B cell (primary cell): ENCODE results near the gene TTC32. TPM values are rescaled to one million over a fixed set of nuclear protein-coding genes. Genes with fewer than 3 reads are reported as not detected.

Experiments
- ATAC-seq: fragments of 200-7000 bp; cut with Tn5 transposase; one replicate; pipeline ENCODE4 v1.10.0; 2021; ENCODE audit warnings: low read depth, mild to moderate bottlenecking, moderate number of reproducible peaks, moderate library complexity
- CTCF ChIA-PET: fragments of 350-600 bp; sonication (Branson Sonifier 250); formaldehyde crosslinking; loops from one replicate; lab custom pipeline; 2021; ENCODE audit warnings: antibody characterized with exemption, inconsistent platforms; lab: Charles Lee
- POLR2A ChIA-PET: fragments of 350-600 bp; sonication (Branson Sonifier 250); formaldehyde crosslinking; loops from one replicate; lab custom pipeline; 2021; ENCODE audit warnings: antibody characterized with exemption; lab: Charles Lee
- DNase-seq: peaks from one replicate; pipeline ENCODE4 v3.0.0; 2013
- H2AFZ ChIP-seq: 2 replicates; pipeline ENCODE4 v1.6.1; 2012; ENCODE audit warnings: mild to moderate bottlenecking, low read depth, low read length; ENCODE audit not compliant: insufficient read depth, poor library complexity, severe bottlenecking
- H3K27ac ChIP-seq, 2 donors: 1 replicate in 1 of 2; 2 replicates in 1 of 2; pipeline ENCODE4 v1.5.1; 2012 to 2013; ENCODE audit warnings: low read length in 2 of 2, mild to moderate bottlenecking in 2 of 2, moderate library complexity in 1 of 2
- H3K27me3 ChIP-seq, 4 experiments: fragments of 200-600 bp in 1 of 4; sonication (generic) in 1 of 4; replicated peaks in 1 of 4; 1 replicate in 2 of 4; 2 replicates in 2 of 4; pipeline versions ENCODE4 v1.6.1 to v1.7.0; 2013 to 2016; ENCODE audit warnings: low read length in 3 of 4, mild to moderate bottlenecking in 2 of 4, mixed read lengths in 1 of 4, moderate library complexity in 1 of 4; ENCODE audit not compliant: insufficient read depth in 4 of 4, control insufficient read depth in 3 of 4; ENCODE audit errors: control extremely low read depth in 1 of 4
- H3K36me3 ChIP-seq, 2 experiments: replicated peaks in 1 of 2; 1 replicate in 1 of 2; 2 replicates in 1 of 2; pipeline versions ENCODE4 v1.6.1 to v1.7.1; 2013; ENCODE audit warnings: low read length in 1 of 2; ENCODE audit not compliant: insufficient read depth in 2 of 2, control insufficient read depth in 1 of 2; ENCODE audit errors: control extremely low read depth in 1 of 2, extremely low read depth in 1 of 2
- H3K4me1 ChIP-seq, 2 donors: fragments of 200-600 bp in 1 of 2; sonication (generic) in 1 of 2; 1 replicate in 1 of 2; 2 replicates in 1 of 2; pipeline versions ENCODE4 v1.5.1 to v1.6.1; 2013 to 2017; ENCODE audit warnings: low read length in 2 of 2; ENCODE audit not compliant: control insufficient read depth in 2 of 2, insufficient read depth in 2 of 2
- H3K4me2 ChIP-seq: replicated peaks from 2 replicates; pipeline ENCODE3; 2012; ENCODE audit warnings: mild to moderate bottlenecking, low read depth, low read length; ENCODE audit not compliant: poor library complexity, severe bottlenecking
- H3K4me3 ChIP-seq, 5 experiments: fragments of 200-600 bp in 1 of 5; sonication (generic) in 1 of 5; 1 replicate in 3 of 5; 2 replicates in 2 of 5; pipeline versions ENCODE4 v1.5.1 to v1.7.0; 2011 to 2016; ENCODE audit warnings: low read length in 4 of 5, mild to moderate bottlenecking in 4 of 5, low read depth in 2 of 5, control low read depth in 1 of 5, moderate library complexity in 1 of 5; ENCODE audit not compliant: insufficient read depth in 1 of 5; ENCODE audit errors: control extremely low read depth in 1 of 5, extremely low read depth in 1 of 5
- H3K79me2 ChIP-seq: fragments of 200-600 bp; sonication (generic); one replicate; pipeline ENCODE4 v1.6.0; 2016; ENCODE audit warnings: low read length; ENCODE audit not compliant: control insufficient read depth, insufficient read depth
- H3K9ac ChIP-seq: fragments of 200-600 bp; sonication (generic); 2 replicates; pipeline ENCODE4 v1.6.1; 2017; ENCODE audit warnings: mild to moderate bottlenecking, low read length, moderate library complexity
- H3K9me3 ChIP-seq, 3 donors: one replicate each; pipeline versions ENCODE4 v1.6.1 to v1.7.1; 2013; ENCODE audit warnings: low read length in 2 of 3; ENCODE audit not compliant: control insufficient read depth in 2 of 3, insufficient read depth in 1 of 3; ENCODE audit errors: control extremely low read depth in 1 of 3
- H4K20me1 ChIP-seq: 2 replicates; pipeline ENCODE4 v1.6.0; 2012; ENCODE audit warnings: mild to moderate bottlenecking, low read length; ENCODE audit not compliant: insufficient read depth, control insufficient read depth, poor library complexity, severe bottlenecking
- H3K27ac Mint-ChIP-seq: one replicate; pipeline ENCODE4 v1.8.0; 2021; ENCODE audit warnings: mixed read lengths
- H3K27me3 Mint-ChIP-seq: one replicate; pipeline ENCODE4 v1.8.0; 2021; ENCODE audit warnings: mixed read lengths
- H3K4me1 Mint-ChIP-seq: one replicate; pipeline ENCODE4 v1.8.0; 2021; ENCODE audit warnings: mixed read lengths
- H3K4me3 Mint-ChIP-seq: one replicate; pipeline ENCODE4 v1.8.0; 2021; ENCODE audit warnings: mixed read lengths
- H3K9me3 Mint-ChIP-seq: one replicate; pipeline ENCODE4 v1.8.0; 2022; ENCODE audit warnings: mixed read lengths; ENCODE audit not compliant: insufficient read depth
- EZH2 ChIP-seq: IDR thresholded peaks from 2 replicates; pipeline ENCODE4 v1.6.1; 2012; ENCODE audit warnings: borderline replicate concordance, low read depth, mild to moderate bottlenecking, moderate library complexity, low read length; ENCODE audit not compliant: insufficient read depth, poor library complexity, severe bottlenecking
- WGBS: methylation state at CpG from one replicate; pipeline ENCODE4 v1.1.5; 2013; ENCODE audit warnings: missing lambda C conversion rate; ENCODE audit not compliant: insufficient coverage; 5-methylcytosine and 5-hydroxymethylcytosine counted together
- intact Hi-C: fragments of 100-400 bp; cut with micrococcal nuclease; formaldehyde crosslinking; loops from one replicate; pipeline ENCODE4 v1.10.0; 2022
- polyA plus RNA-seq: library from polyadenylated mRNA; depleted of rRNA; stranded (reverse); fragments of >200 nt; gene quantifications from 2 replicates; pipeline ENCODE4 v1.2.3, GENCODE V29; 2012
- total RNA-seq, 2 donors: library from RNA; stranded (reverse); fragments of 120-200 nt in 1 of 2; gene quantifications; 1 replicate in 1 of 2; 2 replicates in 1 of 2; pipeline versions ENCODE4 v1.2.3 to v1.2.4, GENCODE V29; 2013 to 2022
- TF ChIP-seq, protein P1 (sequence below): fragments of 200-600 bp; IDR thresholded peaks from one replicate; pipeline ENCODE4 v1.8.0; 2022; ENCODE audit warnings: antibody characterized with exemption, mild to moderate bottlenecking

The TTC32 gene
- total and polyA plus RNA-seq, 2 donors (not counting 1 experiment from before 2014, with no cell fraction given) = 27.7 to 38.1 TPM

DNA sequence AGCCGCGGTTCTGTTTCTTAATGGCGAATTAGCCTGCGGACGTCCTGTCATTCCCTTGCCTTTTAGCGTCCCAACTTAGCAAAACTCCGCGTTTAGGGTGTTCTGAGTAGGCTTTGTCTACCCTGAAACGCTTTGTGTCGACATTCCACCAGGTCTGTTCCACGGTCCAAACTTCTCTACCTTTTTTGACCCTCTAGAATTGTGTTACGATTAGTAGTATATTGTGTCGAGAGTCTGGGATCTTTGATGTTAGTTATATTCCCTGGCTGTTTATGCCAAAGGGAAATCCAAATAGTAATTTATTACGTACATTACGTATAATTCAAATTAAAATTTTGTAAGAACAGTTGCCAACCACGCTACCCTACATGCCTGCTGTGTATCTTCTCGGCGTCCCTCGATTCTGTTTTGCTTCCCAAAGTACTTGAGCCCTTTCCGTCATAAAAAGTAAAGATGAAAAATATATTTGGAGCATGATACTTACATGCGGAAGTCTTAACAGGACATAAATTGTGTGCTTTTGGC, 495 bp upstream of the TTC32 start:
- intact Hi-C loops = loop anchor here (2.0 to 5.0 kb wide), 3 partner anchors 449 to 920 kb away; partner anchors contain the start of genes LDAH, PUM2 and RHOB
- CTCF ChIA-PET = no interaction called here

DNA sequence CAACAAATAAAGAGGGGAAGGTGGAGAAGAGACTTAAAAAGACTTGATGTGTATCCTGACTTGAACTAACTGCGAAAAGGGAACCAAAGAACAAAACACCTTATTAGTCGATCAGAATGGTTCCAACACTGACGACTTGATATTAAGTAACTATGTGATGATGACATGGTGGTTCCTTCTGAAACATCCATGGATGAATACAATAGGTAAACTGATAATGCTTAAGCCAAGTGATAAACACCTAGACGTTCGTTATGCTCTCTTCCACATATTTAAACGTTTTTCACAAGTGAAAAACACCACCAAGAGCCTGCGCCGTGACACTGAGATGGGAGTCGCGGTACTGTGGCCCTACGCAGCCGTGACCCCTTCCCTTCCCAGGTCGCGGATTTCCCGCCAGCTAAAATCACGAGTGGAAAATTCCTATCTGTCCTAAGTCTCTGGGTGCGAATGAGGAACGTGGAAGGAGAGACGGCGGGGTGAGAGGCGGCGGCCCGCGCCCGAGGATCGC, 797 bp downstream of the TTC32 start:
- H3K79me2 ChIP-seq = peaks cover 44% of the 10 kb centered on the region
- no peak for TF ChIP-seq EZH2
- TF ChIP-seq, protein P1, sequence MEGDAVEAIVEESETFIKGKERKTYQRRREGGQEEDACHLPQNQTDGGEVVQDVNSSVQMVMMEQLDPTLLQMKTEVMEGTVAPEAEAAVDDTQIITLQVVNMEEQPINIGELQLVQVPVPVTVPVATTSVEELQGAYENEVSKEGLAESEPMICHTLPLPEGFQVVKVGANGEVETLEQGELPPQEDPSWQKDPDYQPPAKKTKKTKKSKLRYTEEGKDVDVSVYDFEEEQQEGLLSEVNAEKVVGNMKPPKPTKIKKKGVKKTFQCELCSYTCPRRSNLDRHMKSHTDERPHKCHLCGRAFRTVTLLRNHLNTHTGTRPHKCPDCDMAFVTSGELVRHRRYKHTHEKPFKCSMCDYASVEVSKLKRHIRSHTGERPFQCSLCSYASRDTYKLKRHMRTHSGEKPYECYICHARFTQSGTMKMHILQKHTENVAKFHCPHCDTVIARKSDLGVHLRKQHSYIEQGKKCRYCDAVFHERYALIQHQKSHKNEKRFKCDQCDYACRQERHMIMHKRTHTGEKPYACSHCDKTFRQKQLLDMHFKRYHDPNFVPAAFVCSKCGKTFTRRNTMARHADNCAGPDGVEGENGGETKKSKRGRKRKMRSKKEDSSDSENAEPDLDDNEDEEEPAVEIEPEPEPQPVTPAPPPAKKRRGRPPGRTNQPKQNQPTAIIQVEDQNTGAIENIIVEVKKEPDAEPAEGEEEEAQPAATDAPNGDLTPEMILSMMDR = no peak

More for the DNA sequence above, 495 bp upstream of the TTC32 start:
- Histone ChIP-seq H2AFZ (peak overlapping the region; percentile 94), H3K27ac (peak overlapping the region; percentile 92 to 94), H3K4me1 (peaks cover 19 to 33% of the 10 kb centered on the region in 2 donors), H3K4me3 (peak overlapping the region; percentile 79 to 99 (median 93)), H3K27me3 (no peaks in the 10 kb centered on the region), H4K20me1 (peaks cover 13% of the 10 kb centered on the region), H3K9me3 (no peaks in the 10 kb centered on the region), H3K4me2 (peak overlapping the region; percentile 73), H3K36me3 (peaks cover 0 to 1% of the 10 kb centered on the region in 2 experiments), H3K9ac (peak overlapping the region; percentile 92), H3K79me2 (peaks cover 38% of the 10 kb centered on the region)
- DNase-seq (no peak), ATAC-seq (no peak)
- TF ChIP-seq, protein P1 = no peak
- TF ChIP-seq EZH2 = no peak
- Mint-ChIP-seq H3K27me3 (peaks cover 3% of the 10 kb centered on the region), H3K9me3 (no peaks in the 10 kb centered on the region), H3K4me1 (peaks cover 44% of the 10 kb centered on the region), H3K4me3 (peak overlapping the region; percentile 99), H3K27ac (peak overlapping the region; percentile 99)
- POLR2A ChIA-PET = no interaction called here
- WGBS = 0% methylated on average over 7 of the region's 21 CpGs

More for the DNA sequence above, 797 bp downstream of the TTC32 start:
- intact Hi-C loops = loop anchor here (1.0 to 5.0 kb wide), 7 partner anchors 33 to 1341 kb away; partner anchors contain the start of genes HS1BP3, LAPTM4A, LDAH and RDH14
- Histone ChIP-seq H2AFZ (peak overlapping the region; percentile 94), H3K9me3 (no peaks in the 10 kb centered on the region), H3K27ac (peak overlapping the region; percentile 92 to 94), H3K4me1 (peaks cover 19 to 33% of the 10 kb centered on the region in 2 donors), H3K4me2 (peak overlapping the region; percentile 73), H3K36me3 (peaks cover 0 to 1% of the 10 kb centered on the region in 2 experiments), H3K4me3 (peak overlapping the region; percentile 79 to 99 (median 93)), H4K20me1 (peaks cover 13% of the 10 kb centered on the region), H3K9ac (peak overlapping the region; percentile 92), H3K27me3 (no peaks in the 10 kb centered on the region)
- ATAC-seq (no peak), DNase-seq (no peak)
- H3K4me1 Mint-ChIP-seq = peaks cover 46% of the 10 kb centered on the region
- peak overlapping the region; percentile 99 for H3K4me3 Mint-ChIP-seq
- peak overlapping the region; percentile 99 for H3K27ac Mint-ChIP-seq
- WGBS = under 1% methylated on average over 20 of the region's 26 CpGs
- no peaks in the 10 kb centered on the region for H3K9me3 Mint-ChIP-seq
- CTCF ChIA-PET = no interaction called here
- peaks cover 3% of the 10 kb centered on the region for H3K27me3 Mint-ChIP-seq
- POLR2A ChIA-PET = interaction anchor here (0.8 kb wide), 1 partner anchor 89 kb away, joined by 3 read pairs; no protein-coding TSS in a partner anchor
